T follicular helper cell (primary cell): ENCODE measurements around the gene BMPR1B.
"Not testable (repeated sequence)": the region's sequence is repeated elsewhere in the genome, so short reads cannot be mapped to it uniquely, and the experiment has no call there.

ENCODE experiments used
- DNase-seq: peaks from one replicate; pipeline ENCODE4 v3.0.0-alpha.2; 2020; ENCODE audit warnings: low read depth

BMPR1B gene

GRCh38 chr4:95142932-95143331 is 385.2 kb downstream of the BMPR1B start:
- DNase-seq, result no peak

GRCh38 chr4:95151255-95151654 is 393.5 kb downstream of the BMPR1B start:
- DNase-seq, result no peak

- no peak for DNase-seq
Measured at GRCh38 chr4:95153182-95153581, 395.4 kb downstream of the BMPR1B start.

GRCh38 chr4:95155759-95156451 is 398.1 kb downstream of the BMPR1B start:
- no peak for DNase-seq

GRCh38 chr4:95156452-95156765 is 398.7 kb downstream of the BMPR1B start:
- DNase-seq, result no peak

- DNase-seq, result no peak
Measured at GRCh38 chr4:95157596-95157995, 399.8 kb downstream of the BMPR1B start.

- DNase-seq, result no peak
Measured at GRCh38 chr4:95158045-95158444, 400.3 kb downstream of the BMPR1B start.

GRCh38 chr4:95158626-95159025 is 400.9 kb downstream of the BMPR1B start:
- no peak for DNase-seq

- DNase-seq, result no peak
Measured at GRCh38 chr4:95159384-95159783, 401.6 kb downstream of the BMPR1B start.

- DNase-seq, result no peak
Measured at GRCh38 chr4:95161781-95162469, 404.2 kb downstream of the BMPR1B start.

- DNase-seq, result no peak
Measured at GRCh38 chr4:95162867-95163266, 405.1 kb downstream of the BMPR1B start.

- no peak for DNase-seq
Measured at GRCh38 chr4:95165926-95166524, 408.3 kb downstream of the BMPR1B start.

GRCh38 chr4:95167805-95168204 is 410.1 kb downstream of the BMPR1B start:
- DNase-seq, result no peak

- no peak for DNase-seq
Measured at GRCh38 chr4:95170176-95170575, 412.4 kb downstream of the BMPR1B start.

GRCh38 chr4:95171377-95171776 is 413.6 kb downstream of the BMPR1B start:
- DNase-seq, result not testable (repeated sequence)

GRCh38 chr4:95178938-95179337 is 421.2 kb downstream of the BMPR1B start:
- DNase-seq, result no peak

GRCh38 chr4:95180531-95181242 is 422.9 kb downstream of the BMPR1B start:
- no peak for DNase-seq

- peak; percentile 4 for DNase-seq
Measured at GRCh38 chr4:95181243-95181995, 423.7 kb downstream of the BMPR1B start.

- DNase-seq, result no peak
Measured at GRCh38 chr4:95181996-95182306, 424.2 kb downstream of the BMPR1B start.

- no peak for DNase-seq
Measured at GRCh38 chr4:95183656-95184408, 426.1 kb downstream of the BMPR1B start.

GRCh38 chr4:95186666-95187065 is 428.9 kb downstream of the BMPR1B start:
- DNase-seq, result no peak
